HepG2 (cell line): ENCODE measurements around the gene BARHL2. TPM values are rescaled to one million over a fixed set of nuclear protein-coding genes. Genes with fewer than 3 reads are reported as not detected.

Source experiments
- ATAC-seq: fragments of 200-7000 bp; cut with Tn5 transposase; 3 replicates; pipeline ENCODE4 v1.9.1; 2020; ENCODE audit warnings: mild to moderate bottlenecking, moderate library complexity
- BruUV-seq: library from RNA; stranded (reverse); fragments of 400-500 nt; replicated peaks from 2 replicates; lab custom pipeline; 2021; lab: Mats Ljungman, UMichigan
- CTCF ChIA-PET: fragments of 300-600 bp; formaldehyde crosslinking; extraction: SDS; loops from one replicate; lab custom pipeline; 2021; ENCODE audit warnings: low total read pairs, inconsistent platforms, low intra/inter-chr PET ratio; lab: Yijun Ruan, JAX
- POLR2A ChIA-PET: fragments of 350-600 bp; sonication (Branson Sonifier 250); formaldehyde crosslinking; loops from one replicate; lab custom pipeline; 2020; ENCODE audit warnings: antibody characterized with exemption, inconsistent platforms; lab: Yijun Ruan, JAX
- DNase-seq: peaks from one replicate; pipeline ENCODE4 v3.0.0-alpha.2; 2015; ENCODE audit warnings: low spot score
- FAIRE-seq: peaks from 3 replicates; lab custom pipeline; 2011; peaks lifted over from hg19 to GRCh38; lab: Jason Lieb, UNC
- H2AFZ ChIP-seq: one replicate; pipeline ENCODE4 v1.6.1; 2011; ENCODE audit warnings: low read length, inconsistent platforms
- H3K27ac ChIP-seq: fragments of 300-600 bp; 3 replicates; pipeline ENCODE4 v1.8.0; 2011; ENCODE audit warnings: mixed run types, mild to moderate bottlenecking, mixed read lengths, low read length, inconsistent platforms; ENCODE audit not compliant: insufficient read depth; ENCODE audit errors: extremely low read length
- H3K27me3 ChIP-seq, 2 experiments: fragments of 200-600 bp in 1 of 2; 2 replicates in 1 of 2; 3 replicates in 1 of 2; pipeline versions ENCODE4 v1.6.0 to v1.8.0; 2011; ENCODE audit warnings: low read length in 2 of 2, mild to moderate bottlenecking in 2 of 2, moderate library complexity in 2 of 2, inconsistent platforms in 1 of 2; ENCODE audit not compliant: insufficient read depth in 2 of 2, control insufficient read depth in 1 of 2
- H3K36me3 ChIP-seq, 2 experiments: fragments of 200-600 bp in 1 of 2; replicated peaks in 1 of 2; 2 replicates in 1 of 2; 3 replicates in 1 of 2; pipeline versions ENCODE4 v1.5.1 to v1.8.0; 2011; ENCODE audit warnings: low read length in 2 of 2, inconsistent platforms in 1 of 2; ENCODE audit not compliant: insufficient read depth in 2 of 2, control insufficient read depth in 1 of 2
- H3K4me1 ChIP-seq: 2 replicates; pipeline ENCODE4 v1.5.1; 2012; ENCODE audit warnings: low read length, inconsistent platforms; ENCODE audit not compliant: insufficient read depth
- H3K4me2 ChIP-seq: 2 replicates; pipeline ENCODE4 v1.6.0; 2011; ENCODE audit warnings: low read depth, low read length, inconsistent platforms
- H3K4me3 ChIP-seq, 3 experiments: fragments of 200-600 bp in 1 of 3; sonication (generic), shearing (Covaris generic) in 1 of 3; replicated peaks in 1 of 3; 2 replicates each; pipeline ENCODE4 v1.5.1; 2011 to 2016; ENCODE audit warnings: low read length in 3 of 3, inconsistent platforms in 2 of 3, low read depth in 2 of 3, mild to moderate bottlenecking in 2 of 3, control low read depth in 1 of 3, mixed read lengths in 1 of 3; ENCODE audit not compliant: insufficient read depth in 1 of 3
- H3K79me2 ChIP-seq: one replicate; pipeline ENCODE4 v1.6.1; 2011; ENCODE audit warnings: low read length, inconsistent platforms; ENCODE audit not compliant: insufficient read depth
- H3K9ac ChIP-seq: 2 replicates; pipeline ENCODE4 v1.6.0; 2011; ENCODE audit warnings: mild to moderate bottlenecking, low read depth, low read length, inconsistent platforms; ENCODE audit not compliant: insufficient read depth
- H3K9me3 ChIP-seq: 2 replicates; pipeline ENCODE4 v1.5.1; 2012; ENCODE audit warnings: mild to moderate bottlenecking, low read length
- H4K20me1 ChIP-seq: 2 replicates; pipeline ENCODE4 v1.6.0; 2011; ENCODE audit warnings: inconsistent platforms, mild to moderate bottlenecking, low read length, moderate library complexity; ENCODE audit not compliant: insufficient read depth
- ASH2L ChIP-seq: fragments of 300-600, 200-600 bp; sonication (generic); IDR thresholded peaks from 2 replicates; pipeline ENCODE4 v1.7.0; 2017; ENCODE audit warnings: low read depth, mild to moderate bottlenecking, moderate library complexity, mixed read lengths, low read length; ENCODE audit not compliant: insufficient read length
- CBX2 ChIP-seq, 2 experiments: fragments of 200-600 bp in 1 of 2; sonication (generic); formaldehyde crosslinking in 1 of 2; IDR thresholded peaks; 2 replicates each; pipeline versions ENCODE4 v1.7.0 to v1.8.1; 2018 to 2022; ENCODE audit warnings: low read depth in 2 of 2, low read length in 1 of 2, mild to moderate bottlenecking in 1 of 2, missing genetic modification reagents in 1 of 2
- EZH2 ChIP-seq: conservative IDR thresholded peaks from 2 replicates; pipeline ENCODE4 v1.6.1; 2012; ENCODE audit warnings: mild to moderate bottlenecking, low read depth, low read length, moderate library complexity
- GABPB1 ChIP-seq: IDR thresholded peaks from 2 replicates; pipeline ENCODE4 v1.6.1; 2016; ENCODE audit warnings: mild to moderate bottlenecking, missing genetic modification reagents, moderate library complexity, missing compliant biosample characterization
- GTF3A ChIP-seq: sonication (generic); formaldehyde crosslinking; conservative IDR thresholded peaks from 2 replicates; pipeline ENCODE4 v1.4.0; 2020; ENCODE audit warnings: mild to moderate bottlenecking, missing genetic modification reagents
- HDAC1 ChIP-seq: sonication (generic); formaldehyde crosslinking; IDR thresholded peaks from 2 replicates; pipeline ENCODE4 v1.5.1; 2020; ENCODE audit warnings: mild to moderate bottlenecking, missing genetic modification reagents
- JUNB ChIP-seq: sonication (generic); formaldehyde crosslinking; IDR thresholded peaks from 2 replicates; pipeline ENCODE4 v1.8.0; 2022; ENCODE audit warnings: missing genetic modification reagents, mild to moderate bottlenecking, borderline replicate concordance
- KMT2A ChIP-seq: sonication (generic); formaldehyde crosslinking; IDR thresholded peaks from 2 replicates; pipeline ENCODE4 v1.4.0; 2020; ENCODE audit warnings: missing genetic modification reagents
- MTERF4 ChIP-seq: sonication (generic); formaldehyde crosslinking; IDR thresholded peaks from 2 replicates; pipeline ENCODE4 v1.8.0; 2023; ENCODE audit warnings: mild to moderate bottlenecking, missing genetic modification reagents
- MXD3 ChIP-seq: IDR thresholded peaks from 2 replicates; pipeline ENCODE4 v1.6.1; 2016; ENCODE audit warnings: mild to moderate bottlenecking, missing biosample characterization, missing genetic modification reagents
- NCOA2 ChIP-seq: sonication (generic); formaldehyde crosslinking; IDR thresholded peaks from 2 replicates; pipeline ENCODE4 v1.8.0; 2022; ENCODE audit warnings: inconsistent platforms
- SAFB2 ChIP-seq: sonication (generic); formaldehyde crosslinking; IDR thresholded peaks from 2 replicates; pipeline ENCODE4 v1.5.1; 2020; ENCODE audit warnings: missing genetic modification reagents, low read depth, mild to moderate bottlenecking, borderline replicate concordance
- SOX6 ChIP-seq, 2 experiments: fragments of 450-650 bp in 1 of 2; sonication (generic) in 1 of 2; formaldehyde crosslinking in 1 of 2; IDR thresholded peaks; 2 replicates each; pipeline versions ENCODE4 v1.4.0 to v1.6.1; 2017 to 2020; ENCODE audit warnings: antibody characterized with exemption in 1 of 2, mild to moderate bottlenecking in 1 of 2, missing genetic modification reagents in 1 of 2
- ZNF282 ChIP-seq: fragments of 450-650 bp; IDR thresholded peaks from 2 replicates; pipeline ENCODE4 v1.6.1; 2018; ENCODE audit not compliant: partially characterized antibody
- ZNF605 ChIP-seq: sonication (generic); formaldehyde crosslinking; IDR thresholded peaks from 2 replicates; pipeline ENCODE4 v1.8.0; 2022; ENCODE audit warnings: mild to moderate bottlenecking, missing genetic modification reagents
- ZNF691 ChIP-seq: sonication (generic); formaldehyde crosslinking; IDR thresholded peaks from 2 replicates; pipeline ENCODE4 v1.4.0; 2020; ENCODE audit warnings: missing genetic modification reagents, low read depth, mild to moderate bottlenecking, borderline replicate concordance
- ZNF788 ChIP-seq: sonication (generic); formaldehyde crosslinking; IDR thresholded peaks from 2 replicates; pipeline ENCODE4 v1.5.0; 2020; ENCODE audit warnings: mild to moderate bottlenecking, missing genetic modification reagents, borderline replicate concordance
- ZNF800 ChIP-seq: sonication (generic); formaldehyde crosslinking; IDR thresholded peaks from 2 replicates; pipeline ENCODE4 v1.4.0; 2020; ENCODE audit warnings: missing genetic modification reagents
- WGBS: methylation state at CpG from one replicate; pipeline ENCODE4 v1.1.6; 2017; ENCODE audit warnings: low lambda C conversion rate; 5-methylcytosine and 5-hydroxymethylcytosine counted together
- in situ Hi-C: cut with HindIII; loops from 2 replicates; pipeline ENCODE4 v1.10.0; 2017; ENCODE audit warnings: low pct_unique_long_range_greater_than_20kb; ENCODE audit not compliant: extremely low pct_ligation_motif_present
- intact Hi-C: fragments of 100-400 bp; cut with micrococcal nuclease; formaldehyde crosslinking; loops from one replicate; pipeline ENCODE4 v1.10.0; 2022; ENCODE audit not compliant: unreplicated experiment
- polyA plus RNA-seq, 8 experiments: library from polyadenylated mRNA; depleted of rRNA in 3 of 8; stranded (reverse) in 7 of 8; unstranded in 1 of 8; fragments of >200 nt; fragmentation: Illumina TruSeq in 4 of 8; extraction: Trizol in 4 of 8; gene quantifications; 2 replicates each; pipeline versions ENCODE4 v1.2.1 to v1.2.3, GENCODE V29; 2011 to 2016; ENCODE audit warnings: low read depth in 4 of 8, missing spikeins in 1 of 8, mixed read lengths in 1 of 8; ENCODE audit not compliant: insufficient read depth in 1 of 8
- total RNA-seq, 5 experiments: library from RNA; depleted of rRNA; stranded (reverse); fragments of >200 nt; fragmentation: Illumina TruSeq; extraction: Trizol; gene quantifications; 2 replicates each; pipeline ENCODE4 v1.2.3, GENCODE V29; 2016; ENCODE audit warnings: low read depth in 1 of 5

BARHL2 gene
- total and polyA plus RNA-seq, 2 of the 13 experiments (the other 11 are each of a cell fraction or from before 2014, with no cell fraction given), result not detected

GRCh38 chr1:90706437-90707362 is 10.4 kb downstream of the BARHL2 start:
- peak overlapping the region; percentile 68 for H3K4me2 ChIP-seq
- no peak for TF ChIP-seq MXD3 (CRISPR knock-in tag)
- TF ChIP-seq CBX2 (IDR thresholded peaks at IDR 0.05; ENCODE audit: low read depth, low read length), result 0 out of 2 replicates have a peak, but pooled peaks have one; percentile 66
- TF ChIP-seq CBX2 (CRISPR knock-in tag; IDR thresholded peaks at IDR 0.05; ENCODE audit: low read depth), result no peak
- 0 out of 2 replicates have a peak, but pooled peaks have one; percentile 11 for TF ChIP-seq KMT2A (CRISPR knock-in tag)
- TF ChIP-seq SOX6 (IDR thresholded peaks at IDR 0.05), result no peak
- TF ChIP-seq SOX6 (CRISPR knock-in tag; IDR thresholded peaks at IDR 0.05), result no peak
- TF ChIP-seq SAFB2 (CRISPR knock-in tag), result 0 out of 2 replicates have a peak, but pooled peaks have one; percentile 27
- TF ChIP-seq ZNF691, result no peak
- TF ChIP-seq GTF3A, result no peak
- peak; percentile 56; the same call in 1 of the 2 replicates for TF ChIP-seq GABPB1 (CRISPR knock-in tag)
- 0 out of 2 replicates have a peak, but pooled peaks have one; percentile 27 for TF ChIP-seq MTERF4
- TF ChIP-seq ZNF282, result no peak
- TF ChIP-seq EZH2, result peak; percentile 59; the same call in 1 of the 2 replicates
- 0 out of 2 replicates have a peak, but pooled peaks have one; percentile 12 for TF ChIP-seq ZNF788
- no peak for TF ChIP-seq ZNF605 (CRISPR knock-in tag)
- no peak for TF ChIP-seq NCOA2 (CRISPR knock-in tag)
- 0 out of 2 replicates have a peak, but pooled peaks have one; percentile 13 for TF ChIP-seq HDAC1 (CRISPR knock-in tag)
- TF ChIP-seq JUNB (CRISPR knock-in tag), result no peak
- peak; percentile 81 for TF ChIP-seq ZNF800 (CRISPR knock-in tag)
- TF ChIP-seq ASH2L, result no peak

More at GRCh38 chr1:90706437-90707362, 10.4 kb downstream of the BARHL2 start:
- Histone ChIP-seq H4K20me1 (no peaks in the 10 kb centered on the region), H3K27ac (no peak overlapping the region), H3K9me3 (no peaks in the 10 kb centered on the region), H3K9ac (no peak overlapping the region), H3K36me3 (no peaks in the 10 kb centered on the region), H3K4me1 (no peaks in the 10 kb centered on the region; the same call in 1 of the 2 replicates), H3K27me3 (peaks cover 12 to 59% of the 10 kb centered on the region in 2 experiments), H2AFZ (no peak overlapping the region), H3K79me2 (no peaks in the 10 kb centered on the region), H3K4me3 (peak overlapping the region; percentile 23 to 53 (median 32))
- no TSS peak for BruUV-seq
- 9% methylated on average over 11 of the region's 73 CpGs for WGBS
- intact Hi-C loops, result no loop called here
- ATAC-seq, result peak; percentile 95
- in situ Hi-C loops, result no loop called here
- FAIRE-seq, result no peak
- POLR2A ChIA-PET, result no interaction called here
- CTCF ChIA-PET, result no interaction called here
- DNase-seq, result peak; percentile 5
